ENCODE results near the gene OOSP2. TPM values are rescaled to one million over a fixed set of nuclear protein-coding genes. Genes with fewer than 3 reads are reported as not detected.

The OOSP2 gene
- polyA plus RNA-seq, 1 donor = not detected

Other genes starting within 250 kb of the OOSP2 start
- 52.4 TPM for gene MRPL16, start 229.6 kb upstream of the OOSP2 start, polyA plus RNA-seq
- 0.52 TPM for gene CBLIF, start 194.9 kb upstream of the OOSP2 start, polyA plus RNA-seq
- gene TCN1, start 173.9 kb upstream of the OOSP2 start, polyA plus RNA-seq = 0.37 TPM
- gene OOSP3, start 161.6 kb upstream of the OOSP2 start, polyA plus RNA-seq = not detected
- gene OOSP1, start 102.0 kb upstream of the OOSP2 start, polyA plus RNA-seq = not detected
- gene OOSP4A, start 76.4 kb upstream of the OOSP2 start, polyA plus RNA-seq = not detected
- not detected for gene OOSP4B, start 23.2 kb upstream of the OOSP2 start, polyA plus RNA-seq
- gene MS4A3, start 16.3 kb downstream of the OOSP2 start, polyA plus RNA-seq = 0.24 TPM
- gene MS4A2, start 48.3 kb downstream of the OOSP2 start, polyA plus RNA-seq = 0.07 TPM
- gene MS4A6A, start 142.7 kb downstream of the OOSP2 start, polyA plus RNA-seq = 53.8 TPM
- 0.85 TPM for gene MS4A4E, start 202.7 kb downstream of the OOSP2 start, polyA plus RNA-seq
- gene MS4A4A, start 240.3 kb downstream of the OOSP2 start, polyA plus RNA-seq = 11.9 TPM

Measured in large intestine (tissue), 1 donor.